ENCODE data around the gene GRIN2D.

GRIN2D gene

DNA sequence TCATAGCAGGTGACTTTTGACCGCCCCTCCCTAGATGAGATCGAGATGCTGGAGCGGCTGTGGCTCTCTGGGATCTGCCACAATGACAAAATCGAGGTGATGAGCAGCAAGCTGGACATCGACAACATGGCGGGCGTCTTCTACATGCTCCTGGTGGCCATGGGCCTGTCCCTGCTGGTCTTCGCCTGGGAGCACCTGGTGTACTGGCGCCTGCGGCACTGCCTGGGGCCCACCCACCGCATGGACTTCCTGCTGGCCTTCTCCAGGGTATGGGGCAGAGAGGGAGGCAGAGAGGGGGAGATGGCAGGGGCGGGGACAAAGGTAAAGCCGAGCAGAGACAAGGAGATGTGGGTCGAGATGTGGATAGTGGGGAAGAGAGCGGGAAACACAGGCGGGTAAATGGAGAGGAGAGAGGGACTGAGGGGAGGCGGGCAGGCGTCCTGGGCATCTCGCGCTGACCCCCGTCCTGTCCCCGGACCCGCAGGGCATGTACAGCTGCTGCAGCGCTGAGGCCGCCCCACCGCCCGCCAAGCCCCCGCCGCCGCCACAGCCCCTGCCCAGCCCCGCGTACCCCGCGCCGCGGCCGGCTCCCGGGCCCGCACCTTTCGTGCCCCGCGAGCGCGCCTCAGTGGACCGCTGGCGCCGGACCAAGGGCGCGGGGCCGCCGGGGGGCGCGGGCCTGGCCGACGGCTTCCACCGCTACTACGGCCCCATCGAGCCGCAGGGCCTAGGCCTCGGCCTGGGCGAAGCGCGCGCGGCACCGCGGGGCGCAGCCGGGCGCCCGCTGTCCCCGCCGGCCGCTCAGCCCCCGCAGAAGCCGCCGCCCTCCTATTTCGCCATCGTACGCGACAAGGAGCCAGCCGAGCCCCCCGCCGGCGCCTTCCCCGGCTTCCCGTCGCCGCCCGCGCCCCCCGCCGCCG, 48.9 kb downstream of the GRIN2D start:
- no peak for DNase-seq (ENCODE audit: low read depth)

DNA sequence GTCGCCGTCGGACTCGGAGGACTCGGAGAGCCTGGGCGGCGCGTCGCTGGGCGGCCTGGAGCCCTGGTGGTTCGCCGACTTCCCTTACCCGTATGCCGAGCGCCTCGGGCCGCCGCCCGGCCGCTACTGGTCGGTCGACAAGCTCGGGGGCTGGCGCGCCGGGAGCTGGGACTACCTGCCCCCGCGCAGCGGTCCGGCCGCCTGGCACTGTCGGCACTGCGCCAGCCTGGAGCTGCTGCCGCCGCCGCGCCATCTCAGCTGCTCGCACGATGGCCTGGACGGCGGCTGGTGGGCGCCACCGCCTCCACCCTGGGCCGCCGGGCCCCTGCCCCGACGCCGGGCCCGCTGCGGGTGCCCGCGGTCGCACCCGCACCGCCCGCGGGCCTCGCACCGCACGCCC, 49.8 kb downstream of the GRIN2D start:
- DNase-seq (ENCODE audit: low read depth) = no peak
